ENCODE measurements around the gene SGMS1.
"Not testable (repeated sequence)": the region's sequence is repeated elsewhere in the genome, so short reads cannot be mapped to it uniquely, and the experiment has no call there.

Gene SGMS1

DNA sequence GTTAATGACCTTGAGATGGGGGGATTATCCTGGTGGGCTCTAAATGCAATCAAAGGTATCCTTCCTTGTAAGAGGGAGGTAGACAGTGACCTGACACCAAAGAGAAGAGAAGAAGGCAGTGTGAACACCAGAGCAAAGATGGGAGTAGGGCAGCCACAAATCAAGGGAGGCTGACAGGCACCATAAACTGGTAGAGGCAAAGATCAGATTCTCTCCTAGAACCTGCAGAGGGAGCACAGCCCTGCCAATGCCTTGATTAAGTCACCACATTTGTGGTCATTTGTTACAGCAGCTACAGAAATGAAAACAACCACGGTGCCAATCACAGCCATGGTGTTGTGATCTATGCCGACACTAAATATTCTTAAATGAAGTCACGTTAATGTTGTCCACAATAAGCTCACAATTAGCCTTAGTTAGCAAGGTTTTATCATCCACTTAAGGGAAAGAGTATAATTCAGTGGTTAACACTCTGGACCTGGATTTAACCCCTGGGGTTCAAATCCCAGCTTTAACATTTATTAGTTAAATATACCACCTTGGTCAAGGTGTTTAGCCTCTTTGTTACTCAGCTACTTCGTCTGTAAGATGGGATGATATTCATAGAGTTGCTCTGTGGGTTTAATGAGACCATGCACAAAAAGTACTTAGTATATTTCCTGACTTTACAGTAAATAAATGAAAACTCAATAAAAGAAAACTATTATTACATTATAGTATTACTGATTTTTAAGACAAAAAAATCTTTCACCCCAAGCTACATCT lies 70.8 kb downstream of the SGMS1 start:
- no peak for DNase-seq

DNA sequence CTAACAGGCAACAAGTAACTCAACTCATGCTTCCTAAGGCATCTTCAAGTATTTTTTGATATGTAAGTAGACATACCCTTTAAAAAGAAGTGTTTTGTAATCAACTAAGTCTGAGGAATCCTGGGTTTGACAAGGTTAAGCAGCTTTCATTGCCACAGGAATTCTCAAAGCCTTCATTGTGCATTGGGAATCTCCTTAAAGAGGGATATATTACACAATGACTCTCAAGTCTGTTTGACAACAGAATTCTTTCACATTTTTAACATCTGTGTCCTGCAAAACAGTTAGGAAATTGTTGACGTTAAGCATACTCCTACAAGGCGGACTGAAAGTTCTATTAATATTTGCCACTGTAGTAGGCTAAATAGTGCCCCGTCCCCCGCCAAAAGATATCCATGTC lies 71.4 kb downstream of the SGMS1 start:
- DNase-seq, result no peak

DNA sequence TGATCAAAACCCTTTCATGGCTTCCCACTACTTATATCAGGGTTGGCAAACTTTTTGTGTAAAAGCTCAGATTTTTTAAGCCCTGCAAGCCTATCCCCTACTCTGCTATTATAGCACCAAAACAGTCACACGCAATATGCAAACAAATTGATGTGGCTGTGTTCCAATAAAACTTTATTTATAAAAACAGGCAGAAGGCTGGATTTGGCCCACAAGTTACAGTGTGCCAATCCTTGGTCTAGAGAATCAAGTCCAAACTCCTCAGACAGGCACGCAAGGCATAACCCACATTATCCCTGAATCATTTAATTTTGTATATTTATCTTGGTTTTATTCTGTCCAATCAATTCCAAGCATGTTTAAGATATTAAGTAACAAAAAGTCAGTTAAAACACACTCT lies 71.9 kb downstream of the SGMS1 start:
- no peak for DNase-seq

DNA sequence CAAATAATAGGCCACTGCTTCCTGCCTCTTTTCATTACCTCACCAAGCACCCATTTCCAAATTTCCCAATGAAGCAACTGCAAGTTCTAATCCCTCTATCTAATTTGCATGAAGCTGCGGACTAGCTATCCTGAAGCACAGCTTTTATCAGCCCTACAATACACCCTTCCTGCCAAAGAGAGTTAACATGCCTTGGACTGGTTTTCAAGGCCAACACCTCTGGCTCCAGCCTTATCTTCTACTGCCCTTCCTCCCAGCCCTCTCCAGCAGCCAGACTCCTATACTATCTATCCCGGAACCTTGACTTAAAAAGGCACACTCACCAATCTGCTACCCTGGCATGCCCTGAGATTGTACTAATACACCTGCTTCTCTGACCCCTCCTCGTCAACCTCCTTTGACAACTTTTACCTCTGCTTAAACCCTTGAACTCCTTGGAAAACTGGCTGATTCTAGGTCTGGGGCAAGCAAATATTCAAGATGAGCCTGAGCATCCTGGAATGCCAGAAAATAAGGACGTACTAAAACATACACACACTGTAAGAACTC lies 73.4 kb downstream of the SGMS1 start:
- DNase-seq, result no peak

DNA sequence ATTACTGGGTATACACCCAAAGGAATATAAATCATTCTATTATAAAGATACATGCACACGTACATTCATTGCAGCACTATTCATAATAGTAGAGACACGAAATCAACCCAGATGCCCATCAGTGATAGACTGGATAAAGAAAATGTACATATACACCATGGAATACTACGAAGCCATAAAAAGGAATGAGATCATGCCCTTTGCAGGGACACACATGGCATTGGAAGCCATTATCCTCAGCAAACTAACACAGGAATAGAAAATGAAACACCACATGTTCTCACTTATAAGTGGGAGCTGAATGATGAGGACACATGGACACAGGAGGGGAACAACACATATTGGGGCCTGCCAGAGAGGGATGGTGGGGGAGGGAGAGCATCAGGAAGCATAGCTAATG lies 74.6 kb downstream of the SGMS1 start:
- not testable (repeated sequence) for DNase-seq

DNA sequence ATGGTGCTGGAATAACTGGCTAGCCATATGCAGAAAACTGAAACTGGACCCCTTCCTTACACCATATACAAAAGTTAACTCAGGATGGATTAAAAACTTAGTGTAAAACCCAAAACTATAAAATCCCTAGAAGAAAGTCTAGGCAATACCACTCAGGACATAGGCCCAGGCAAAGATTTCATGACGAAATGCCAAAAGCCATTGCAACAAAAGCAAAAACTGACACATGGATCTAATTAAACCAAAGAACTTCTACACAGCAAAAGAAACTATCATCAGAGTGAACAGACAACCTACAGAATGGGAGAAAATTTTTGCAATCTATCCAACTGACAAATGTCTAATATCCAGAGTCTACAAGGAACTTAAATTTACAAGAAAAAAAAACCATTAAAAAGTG lies 75.3 kb downstream of the SGMS1 start:
- not testable (repeated sequence) for DNase-seq

DNA sequence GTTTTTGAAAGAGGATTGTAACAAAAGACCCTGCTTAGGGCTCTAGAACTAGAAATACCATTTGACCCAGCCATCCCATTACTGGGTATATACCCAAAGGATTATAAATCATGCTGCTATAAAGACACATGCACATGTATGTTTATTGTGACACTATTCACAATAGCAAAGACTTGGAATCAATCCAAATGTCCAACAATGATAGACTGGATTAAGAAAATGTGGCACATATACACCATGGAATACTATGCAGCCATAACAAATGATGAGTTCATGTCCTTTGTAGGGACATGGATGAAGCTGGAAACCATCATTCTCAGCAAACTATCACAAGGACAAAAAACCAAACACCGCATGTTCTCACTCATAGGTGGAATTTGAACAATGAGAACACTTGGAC lies 77.5 kb downstream of the SGMS1 start:
- not testable (repeated sequence) for DNase-seq

DNA sequence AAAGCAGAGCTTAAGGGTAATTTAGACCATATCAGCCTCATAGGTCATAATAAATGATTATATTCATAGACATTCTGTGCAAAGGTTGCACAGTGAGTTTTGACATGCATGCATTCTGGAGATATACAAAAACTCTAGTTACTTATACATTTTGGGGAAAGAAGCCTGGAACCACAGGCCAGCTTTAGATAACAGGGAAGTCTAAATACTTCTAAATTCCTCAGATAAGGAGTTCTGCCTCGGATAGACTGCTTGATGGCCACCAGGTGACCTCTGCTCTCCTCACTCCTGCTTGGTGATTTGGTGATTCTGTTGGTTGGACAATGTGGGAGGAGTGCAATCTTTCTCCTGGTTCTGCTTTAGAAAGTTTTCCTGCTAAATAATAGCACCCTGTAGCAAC lies 77.9 kb downstream of the SGMS1 start:
- no peak for DNase-seq

DNA sequence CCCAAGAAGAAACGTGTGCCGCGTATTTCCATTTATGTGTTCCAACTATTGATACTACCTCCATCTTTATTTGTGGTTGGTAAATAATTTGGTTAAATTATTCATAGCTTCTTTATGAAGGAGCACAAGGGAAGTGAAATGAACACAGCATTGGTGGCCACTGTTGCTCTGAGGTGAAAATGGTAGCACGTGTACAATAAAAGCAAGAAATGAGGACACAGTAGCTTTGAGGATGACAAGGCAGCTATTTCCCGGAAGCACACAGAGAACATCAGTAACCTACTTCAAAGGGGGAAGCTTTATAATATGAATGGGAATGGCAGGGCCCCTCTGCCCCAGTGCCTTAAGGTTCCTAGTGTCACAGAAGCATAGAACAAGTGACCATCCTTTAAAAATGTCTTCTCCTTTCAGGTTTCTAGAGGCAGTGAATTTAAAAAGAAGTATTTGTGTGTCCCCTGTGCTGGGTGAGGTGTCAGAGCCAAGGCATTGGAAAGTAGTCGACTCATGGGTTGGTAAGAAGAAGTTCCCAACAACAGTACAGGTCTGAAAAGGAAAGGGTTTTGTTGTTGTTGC lies 78.8 kb downstream of the SGMS1 start:
- no peak for DNase-seq

DNA sequence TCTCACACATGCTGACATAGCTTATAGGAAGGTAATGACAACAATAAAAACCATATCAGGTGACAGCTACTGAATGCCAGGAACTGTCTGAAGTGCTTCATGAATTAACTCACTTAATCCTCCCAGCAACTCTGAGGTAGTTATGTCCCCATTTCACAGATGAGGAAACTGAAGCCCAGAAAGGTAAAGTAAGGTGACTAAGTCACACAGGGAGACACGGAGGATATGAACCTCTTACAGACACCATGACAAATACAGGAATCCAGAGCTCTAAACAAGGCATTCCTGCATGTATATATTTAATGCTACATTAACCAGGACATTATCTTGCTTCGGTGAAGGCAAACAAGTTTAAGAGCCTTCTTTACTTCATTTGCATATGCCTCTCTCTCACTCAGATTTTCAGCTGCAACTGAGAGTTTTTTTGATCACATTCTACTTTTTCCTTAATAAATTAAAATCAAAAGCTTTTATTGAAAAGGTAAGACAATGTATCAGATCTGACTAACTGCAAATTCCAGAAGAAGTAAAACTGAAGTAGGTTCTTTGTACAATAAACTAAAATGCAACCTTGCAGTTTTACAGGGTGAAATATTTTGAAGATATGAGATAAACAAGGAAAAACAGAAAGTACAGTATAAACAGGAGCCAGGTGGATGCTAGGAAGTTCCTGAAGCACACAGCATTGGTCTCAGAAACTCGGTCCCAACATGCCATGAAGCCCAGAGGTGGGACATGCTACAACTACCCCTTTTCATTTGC lies 79.5 kb downstream of the SGMS1 start:
- DNase-seq, result no peak

DNA sequence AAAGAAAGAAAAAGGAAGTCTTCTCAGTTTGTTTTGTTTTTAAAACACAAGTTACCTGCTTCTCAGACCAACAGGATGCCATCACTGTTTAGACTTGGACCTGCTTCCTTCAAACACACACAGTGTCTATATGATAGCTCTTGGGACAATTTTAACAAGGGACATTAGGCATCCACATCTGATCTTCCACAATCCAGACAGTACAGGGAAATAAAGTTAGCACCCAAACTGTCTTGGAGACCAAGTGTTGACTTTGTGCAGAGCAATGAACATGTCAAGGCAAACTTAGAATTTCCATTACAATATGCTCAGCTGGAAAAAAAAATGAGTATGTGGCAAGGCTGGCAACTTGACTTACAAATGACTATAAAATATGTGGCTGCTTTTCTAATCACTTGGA lies 80.9 kb downstream of the SGMS1 start:
- no peak for DNase-seq

DNA sequence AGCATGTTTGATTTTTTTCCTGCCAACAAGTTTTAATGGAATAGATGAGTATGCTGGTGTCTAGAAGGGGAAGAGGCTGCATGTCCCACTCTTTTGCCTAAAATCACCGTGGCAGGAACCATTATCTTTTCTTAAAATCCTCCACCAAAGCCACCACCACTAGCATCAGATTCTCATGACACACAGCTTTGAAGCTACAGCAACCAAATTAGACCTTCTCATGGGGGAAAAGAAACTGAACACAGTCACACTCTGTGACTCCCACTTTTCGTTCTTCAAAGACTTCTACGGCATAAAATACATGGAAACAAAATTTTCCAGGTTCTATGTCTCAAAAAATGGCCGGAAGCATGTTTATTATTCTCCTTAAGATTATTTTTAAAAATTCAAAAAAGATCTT lies 81.8 kb downstream of the SGMS1 start:
- no peak for DNase-seq

DNA sequence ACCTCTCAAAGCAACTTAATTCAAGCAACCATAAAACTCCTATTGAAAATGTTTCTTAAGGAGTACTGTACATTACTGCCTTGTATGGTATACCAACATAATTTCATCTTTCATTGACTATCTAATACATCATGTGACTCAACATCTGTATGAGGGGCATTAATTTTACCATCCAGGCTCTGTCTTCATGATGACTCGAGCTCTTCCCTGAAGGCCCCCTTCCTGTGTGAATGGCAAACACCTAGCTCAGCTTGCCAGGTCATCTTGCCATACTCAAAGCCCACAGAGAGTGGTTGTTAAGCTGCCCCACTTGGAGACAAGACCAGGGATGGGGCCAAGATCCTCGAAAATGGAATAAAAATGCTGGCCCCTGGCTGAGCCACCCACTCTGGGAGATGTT lies 82.4 kb downstream of the SGMS1 start:
- no peak for DNase-seq

DNA sequence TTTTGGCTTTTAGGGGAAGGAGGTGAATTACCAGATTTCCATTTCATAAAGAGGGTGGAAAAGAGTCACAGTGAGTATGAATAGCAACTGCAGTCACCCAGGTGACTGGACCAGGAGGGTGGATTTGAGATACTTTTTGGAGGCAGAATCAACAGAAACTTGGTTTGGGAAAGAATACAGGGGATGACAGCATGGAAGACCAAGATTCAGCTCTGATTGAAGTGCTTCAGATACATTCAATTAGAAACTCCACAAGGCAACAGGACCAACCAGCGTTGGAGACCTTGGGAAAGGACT lies 83.0 kb downstream of the SGMS1 start:
- DNase-seq, result no peak

DNA sequence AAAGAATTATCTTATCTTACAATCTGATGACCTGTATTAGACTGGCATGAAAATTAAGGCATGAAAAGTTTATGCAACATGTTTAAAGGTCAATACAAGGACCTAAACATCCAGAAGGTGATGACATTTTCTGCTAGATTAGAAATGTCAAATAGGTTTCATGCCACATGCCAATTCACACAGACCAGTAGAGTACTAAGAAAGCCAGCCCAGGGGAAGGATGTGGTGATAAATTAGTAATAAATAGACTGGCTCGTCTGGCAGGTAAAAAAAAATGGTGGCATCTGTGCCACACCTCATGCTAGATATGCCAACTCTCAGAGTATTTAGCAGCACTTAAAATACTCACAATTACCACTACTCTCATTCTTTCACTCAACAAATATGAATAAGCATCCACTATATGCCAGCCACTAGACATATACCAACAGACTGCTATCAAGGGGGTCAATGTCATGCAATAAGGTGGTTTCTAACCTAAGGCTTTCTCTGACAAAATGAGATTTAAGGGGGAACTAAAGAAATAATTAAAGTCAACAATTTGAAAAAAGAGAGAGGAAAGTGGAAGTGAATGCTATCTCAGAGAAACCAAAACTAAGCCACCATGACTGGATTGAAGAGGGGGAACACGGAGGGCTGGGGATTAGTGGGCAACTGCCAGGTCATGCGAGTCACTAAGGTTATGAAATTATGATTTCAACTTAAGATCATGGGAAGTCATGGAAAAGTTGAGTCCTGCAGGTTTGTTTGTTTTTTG lies 83.5 kb downstream of the SGMS1 start:
- no peak for DNase-seq

DNA sequence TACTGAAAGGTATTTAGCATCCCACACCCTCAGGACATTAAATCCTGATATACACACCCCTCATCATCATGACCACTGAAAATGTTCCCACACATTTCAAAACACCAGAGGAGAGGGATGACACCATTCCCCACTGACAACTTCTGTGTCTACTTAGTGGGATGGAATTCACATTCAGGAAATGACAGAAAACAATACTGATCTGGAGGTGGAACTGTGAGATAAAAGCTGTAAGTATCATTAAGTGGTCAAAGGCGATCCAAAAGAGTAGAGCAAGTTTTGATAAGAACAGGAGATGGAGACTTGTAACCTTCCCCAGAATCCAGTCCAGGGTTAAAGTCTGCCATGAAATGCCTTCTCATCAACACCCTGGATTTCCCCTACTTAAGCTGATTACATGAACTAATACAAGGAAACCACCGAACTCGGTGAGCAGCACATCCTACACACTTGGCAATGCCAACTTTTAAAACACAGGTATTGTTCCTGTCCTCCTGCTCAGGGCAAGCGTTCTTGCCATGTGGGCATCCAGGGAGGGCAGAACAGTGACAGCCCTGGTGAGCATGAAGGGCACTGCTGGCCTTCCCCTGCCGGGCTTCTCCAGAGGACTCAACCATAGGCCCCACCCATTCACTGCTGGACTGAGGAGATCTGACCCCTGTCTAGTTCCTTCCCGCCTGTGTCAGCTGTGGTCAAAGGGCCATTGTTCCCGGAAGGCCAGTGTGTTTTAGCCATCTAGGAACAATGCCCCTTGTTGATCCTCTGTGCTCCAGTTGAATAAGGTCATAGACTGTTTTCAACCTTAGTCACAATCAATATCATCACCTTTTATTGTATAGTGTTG lies 85.0 kb downstream of the SGMS1 start:
- DNase-seq, result no peak

DNA sequence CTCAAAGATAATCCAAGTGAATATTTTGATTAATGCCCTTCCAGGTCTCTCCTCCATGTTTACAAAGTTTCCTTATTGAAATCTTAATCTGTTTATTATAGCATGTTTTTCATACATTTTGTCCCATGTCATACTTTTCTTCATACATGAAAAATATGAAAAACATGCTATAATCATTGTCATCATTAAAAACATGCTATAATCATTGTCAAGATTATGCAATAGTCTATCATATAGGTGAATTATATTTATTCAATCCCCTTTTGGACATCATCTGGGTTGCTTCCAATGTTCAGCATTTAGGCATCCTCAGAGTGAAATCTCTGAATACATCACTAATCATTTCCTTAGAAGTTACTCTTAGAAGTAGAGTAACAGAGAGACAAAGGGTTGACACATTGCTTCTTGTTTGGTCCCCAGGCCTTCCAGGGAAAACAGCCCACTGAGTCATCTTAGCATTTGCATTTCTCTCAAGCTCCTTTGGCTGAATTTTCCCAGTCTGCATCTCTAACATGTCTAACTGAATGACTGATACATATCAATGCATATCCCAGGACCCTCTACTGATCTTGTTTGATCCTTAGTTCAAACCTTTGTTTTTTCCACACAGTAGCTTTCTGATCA lies 87.0 kb downstream of the SGMS1 start:
- DNase-seq, result no peak

DNA sequence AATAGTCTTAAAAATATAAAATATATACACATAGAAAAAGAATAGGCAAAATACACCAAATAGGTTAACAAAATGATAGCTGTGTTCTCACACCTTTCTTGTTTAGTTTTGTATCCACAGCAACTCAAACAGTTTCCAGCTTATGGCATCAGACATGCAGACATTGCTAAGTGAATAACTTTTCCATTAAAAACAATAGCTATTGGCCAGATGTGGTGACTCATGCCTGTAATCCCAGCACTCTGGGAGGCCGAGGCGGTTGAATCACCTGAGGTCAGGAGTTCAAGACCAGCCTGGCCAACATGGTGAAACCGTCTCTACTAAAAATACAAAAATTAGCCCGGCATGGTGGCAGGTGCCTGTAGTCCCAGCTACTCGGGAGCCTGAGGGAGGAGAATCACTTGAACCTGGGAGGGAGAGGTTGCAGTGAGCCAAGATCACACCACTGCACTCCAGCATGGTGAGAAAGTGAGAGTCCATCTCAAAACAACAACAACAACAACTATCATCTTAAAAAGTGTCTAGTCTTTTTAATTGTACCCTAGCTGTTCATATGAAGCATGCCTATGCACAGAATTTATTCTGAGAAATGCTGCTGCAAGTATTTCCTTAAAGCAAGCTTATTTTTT lies 88.9 kb downstream of the SGMS1 start:
- not testable (repeated sequence) for DNase-seq

DNA sequence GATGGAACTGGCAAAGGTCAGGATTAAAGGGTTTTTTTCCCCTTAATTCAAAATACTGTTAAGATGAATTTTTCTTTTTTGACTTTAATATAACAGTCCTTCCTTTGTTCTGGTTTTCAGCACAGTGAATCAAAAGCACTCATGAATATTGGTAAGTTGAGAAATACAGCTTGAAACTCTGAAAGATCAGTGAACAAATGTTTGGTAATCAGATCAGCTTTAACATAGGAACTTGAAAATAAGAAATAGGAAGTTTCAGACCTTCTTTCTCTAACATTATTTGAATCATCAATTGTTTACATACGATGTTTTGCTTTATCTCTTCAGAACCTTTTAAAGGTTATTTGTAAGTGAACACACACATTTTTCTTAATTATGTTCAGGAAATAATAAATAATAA lies 90.5 kb downstream of the SGMS1 start:
- DNase-seq, result no peak

DNA sequence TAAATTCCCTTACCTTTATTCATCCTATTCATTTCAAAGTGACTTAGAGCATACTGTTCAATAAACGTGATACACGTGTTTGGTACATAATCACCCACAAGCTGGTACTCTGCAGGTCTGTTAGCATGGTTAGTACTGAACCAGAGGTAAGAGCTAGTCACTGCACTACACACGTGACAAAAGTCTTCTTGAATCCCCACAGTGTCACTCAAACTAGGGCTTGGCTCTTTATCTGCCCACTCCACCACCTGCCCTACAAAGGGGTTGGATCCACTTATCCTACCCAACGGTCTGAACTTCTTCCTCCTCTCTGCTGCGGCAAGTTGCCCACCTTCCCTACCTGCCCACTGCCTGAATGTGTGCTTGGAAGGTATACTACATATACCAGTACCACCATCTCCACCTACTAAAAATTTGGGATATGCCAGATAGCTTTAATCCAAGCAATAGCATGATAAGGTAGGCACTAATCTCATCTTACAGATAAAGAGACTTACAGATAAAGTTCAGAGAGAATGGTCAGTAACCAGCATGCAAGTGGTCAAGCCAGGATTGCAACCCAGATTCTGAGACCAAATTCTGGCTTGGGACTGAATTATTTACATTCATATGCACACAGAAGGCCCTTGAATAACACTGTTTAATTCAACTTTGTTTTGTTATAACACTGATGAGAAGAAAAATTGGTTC lies 92.2 kb downstream of the SGMS1 start:
- DNase-seq, result no peak

DNA sequence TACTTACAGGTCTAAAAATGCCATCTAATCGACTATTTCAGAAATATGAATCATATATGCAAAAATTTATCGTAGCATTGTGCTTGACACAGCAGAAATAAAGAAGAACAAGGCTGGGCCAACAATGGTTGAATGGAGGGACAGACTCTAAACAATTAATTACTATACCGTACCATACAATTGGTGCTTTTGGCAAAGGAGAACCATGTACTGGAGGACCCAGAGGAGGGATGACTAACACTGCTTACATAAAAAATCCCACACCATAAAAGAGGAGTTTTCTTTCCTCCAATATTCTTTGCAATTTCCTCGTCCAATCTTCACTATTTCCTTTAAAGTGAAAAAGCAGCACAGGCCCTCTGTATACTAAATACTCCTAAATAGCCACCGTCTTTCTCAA lies 94.1 kb downstream of the SGMS1 start:
- DNase-seq, result no peak

Data from SIG-M5 (cell line).